OCI-LY7 (cell line): Measurements from ENCODE around the gene WNT6. TPM values are rescaled to one million over a fixed set of nuclear protein-coding genes. Genes with fewer than 3 reads are reported as not detected.

ENCODE experiments used
- BruUV-seq: library from RNA; stranded (reverse); fragments of 400-500 nt; replicated peaks from 2 replicates; lab custom pipeline; 2021; lab: Mats Ljungman, UMichigan
- CTCF ChIA-PET: fragments of 300-600 bp; sonication (Branson Sonifier 250); formaldehyde crosslinking; loops from one replicate; lab custom pipeline; 2022; ENCODE audit warnings: antibody characterized with exemption; ENCODE audit not compliant: unreplicated experiment; lab: Charles Lee
- POLR2A ChIA-PET: fragments of 300-600 bp; sonication (Branson Sonifier 250); formaldehyde crosslinking; loops from one replicate; lab custom pipeline; 2022; ENCODE audit warnings: antibody characterized with exemption; lab: Charles Lee
- DNase-seq: peaks from one replicate; pipeline ENCODE4 v3.0.0-alpha.2; 2015; ENCODE audit warnings: low spot score
- H2AFZ ChIP-seq: fragments of 200-600 bp; sonication (generic), shearing (Covaris generic); 2 replicates; pipeline ENCODE4 v1.6.1; 2014; ENCODE audit warnings: mild to moderate bottlenecking, antibody characterized with exemption, low read length, moderate library complexity
- H3K27ac ChIP-seq: fragments of 200-600 bp; sonication (generic); 2 replicates; pipeline ENCODE4 v1.5.1; 2014; ENCODE audit warnings: mixed run types, low read depth, mild to moderate bottlenecking, moderate library complexity, low read length, inconsistent platforms; ENCODE audit not compliant: poor library complexity, severe bottlenecking
- H3K36me3 ChIP-seq: fragments of 200-600 bp; sonication (generic); 2 replicates; pipeline ENCODE4 v1.6.1; 2014; ENCODE audit warnings: mild to moderate bottlenecking, antibody characterized with exemption, low read length, moderate library complexity, mixed read lengths; ENCODE audit not compliant: insufficient read depth
- H3K4me1 ChIP-seq: fragments of 200-600 bp; sonication (generic); 2 replicates; pipeline ENCODE4 v1.5.1; 2014; ENCODE audit warnings: mild to moderate bottlenecking, low read length; ENCODE audit not compliant: insufficient read depth, poor library complexity, severe bottlenecking
- H3K4me2 ChIP-seq: fragments of 200-600 bp; sonication (generic); 2 replicates; pipeline ENCODE4 v1.6.1; 2014; ENCODE audit warnings: mild to moderate bottlenecking, low read length
- H3K4me3 ChIP-seq: fragments of 200-600 bp; sonication (generic); 2 replicates; pipeline ENCODE4 v1.5.1; 2014; ENCODE audit warnings: mild to moderate bottlenecking, low read depth, low read length; ENCODE audit not compliant: poor library complexity, severe bottlenecking
- H3K79me2 ChIP-seq: fragments of 200-600 bp; sonication (generic); 2 replicates; pipeline ENCODE4 v1.6.1; 2016; ENCODE audit warnings: low read depth, mild to moderate bottlenecking, low read length, moderate library complexity, mixed read lengths; ENCODE audit not compliant: insufficient read depth
- H3K9me2 ChIP-seq: fragments of 200-600 bp; sonication (generic); 2 replicates; pipeline ENCODE4 v1.6.1; 2016; ENCODE audit warnings: mild to moderate bottlenecking, low read length, mixed read lengths; ENCODE audit not compliant: insufficient read depth
- H3K9me3 ChIP-seq: fragments of 200-600 bp; sonication (generic); 2 replicates; pipeline ENCODE4 v1.6.1; 2014; ENCODE audit warnings: mild to moderate bottlenecking, mixed run types, low read length, mixed read lengths
- H4K20me1 ChIP-seq: fragments of 200-600 bp; sonication (generic); 2 replicates; pipeline ENCODE4 v1.6.1; 2014; ENCODE audit warnings: mild to moderate bottlenecking, antibody characterized with exemption, low read length, moderate library complexity, mixed read lengths; ENCODE audit not compliant: insufficient read depth
- EZH2phosphoT487 ChIP-seq: fragments of 200-600 bp; sonication (generic); IDR thresholded peaks from 2 replicates; pipeline ENCODE4 v1.6.1; 2018; ENCODE audit warnings: low read depth, borderline replicate concordance, mild to moderate bottlenecking, mixed run types, antibody characterized with exemption, low read length, moderate library complexity, mixed read lengths
- intact Hi-C: fragments of 100-400 bp; cut with micrococcal nuclease; formaldehyde crosslinking; loops from one replicate; pipeline ENCODE4 v1.10.0; 2022; ENCODE audit not compliant: unreplicated experiment
- microRNA-seq: library from miRNA; unstranded; fragments of <30 nt; microRNA quantifications from one replicate; pipeline ENCODE4 v1.2.0, GENCODE V29; 2022; ENCODE audit warnings: borderline replicate concordance
- small RNA-seq: library from RNA; depleted of rRNA; stranded (forward); fragments of <200 nt; gene quantifications from one replicate; pipeline ENCODE3, GENCODE V24; 2014
- total RNA-seq, 2 experiments: library from RNA; depleted of rRNA in 1 of 2; stranded (reverse); fragments of >200 nt in 1 of 2; shearing (Covaris generic) in 1 of 2; gene quantifications; 2 replicates each; pipeline ENCODE4 v1.2.3, GENCODE V29; 2014 to 2022
- TF ChIP-seq, protein P1 (sequence below): fragments of 200-600 bp; sonication (generic); conservative IDR thresholded peaks from 2 replicates; pipeline ENCODE4 v1.5.1; 2014; ENCODE audit warnings: mild to moderate bottlenecking, antibody characterized with exemption, low read length, moderate library complexity, mixed read lengths

WNT6 gene
- total RNA-seq, 2 experiments from 2014 or later = 0.74 TPM; not detected in 1

DNA sequence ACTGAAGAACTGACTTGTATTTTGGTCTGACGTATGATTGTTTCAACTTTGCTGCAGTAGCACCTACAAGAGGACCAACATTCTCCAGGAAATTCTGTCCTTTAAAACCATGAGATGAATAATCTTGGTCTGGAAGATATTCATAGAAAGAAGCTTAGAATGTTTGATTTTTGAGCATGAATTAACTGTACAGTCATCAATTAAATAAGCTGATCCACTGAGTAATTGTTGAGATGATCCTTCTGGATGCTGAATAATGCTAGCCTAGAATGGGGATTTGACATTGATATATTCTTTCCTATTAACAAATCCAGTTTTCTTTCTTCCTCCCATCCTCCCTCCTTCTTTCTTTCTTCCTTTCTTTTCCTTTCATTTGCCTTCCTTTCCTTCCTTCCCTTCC is 60.9 kb downstream of the WNT6 start:
- ChIA-PET POLR2A (no interaction called here), CTCF (no interaction called here)
- Histone ChIP-seq H3K4me3 (no peak overlapping the region), H3K4me1 (peaks cover 19% of the 10 kb centered on the region), H3K79me2 (no peaks in the 10 kb centered on the region), H3K27ac (no peak overlapping the region), H2AFZ (no peak overlapping the region), H4K20me1 (no peaks in the 10 kb centered on the region), H3K4me2 (no peak overlapping the region), H3K36me3 (no peaks in the 10 kb centered on the region; the same call in 1 of the 2 replicates), H3K9me2 (no peaks in the 10 kb centered on the region), H3K9me3 (peaks cover 9% of the 10 kb centered on the region; the same call in 1 of the 2 replicates)
- no peak for DNase-seq
- intact Hi-C loops = no loop called here
- no TSS peak for BruUV-seq
- no peak for TF ChIP-seq EZH2phosphoT487
- TF ChIP-seq, protein P1, sequence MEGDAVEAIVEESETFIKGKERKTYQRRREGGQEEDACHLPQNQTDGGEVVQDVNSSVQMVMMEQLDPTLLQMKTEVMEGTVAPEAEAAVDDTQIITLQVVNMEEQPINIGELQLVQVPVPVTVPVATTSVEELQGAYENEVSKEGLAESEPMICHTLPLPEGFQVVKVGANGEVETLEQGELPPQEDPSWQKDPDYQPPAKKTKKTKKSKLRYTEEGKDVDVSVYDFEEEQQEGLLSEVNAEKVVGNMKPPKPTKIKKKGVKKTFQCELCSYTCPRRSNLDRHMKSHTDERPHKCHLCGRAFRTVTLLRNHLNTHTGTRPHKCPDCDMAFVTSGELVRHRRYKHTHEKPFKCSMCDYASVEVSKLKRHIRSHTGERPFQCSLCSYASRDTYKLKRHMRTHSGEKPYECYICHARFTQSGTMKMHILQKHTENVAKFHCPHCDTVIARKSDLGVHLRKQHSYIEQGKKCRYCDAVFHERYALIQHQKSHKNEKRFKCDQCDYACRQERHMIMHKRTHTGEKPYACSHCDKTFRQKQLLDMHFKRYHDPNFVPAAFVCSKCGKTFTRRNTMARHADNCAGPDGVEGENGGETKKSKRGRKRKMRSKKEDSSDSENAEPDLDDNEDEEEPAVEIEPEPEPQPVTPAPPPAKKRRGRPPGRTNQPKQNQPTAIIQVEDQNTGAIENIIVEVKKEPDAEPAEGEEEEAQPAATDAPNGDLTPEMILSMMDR = no peak

Small RNA genes within 50 kb of the gene (microRNA-seq; reads per million reads assigned to microRNA genes)
- gene MIR9500 = not detected

Small RNA genes within 50 kb of the gene (small RNA-seq; reads per million reads assigned to genes)
- gene RNU6-642P = not detected

Other genes with a start within 250 kb of the WNT6 start
- 29.9 and 37.6 TPM in 2 replicates for gene ZNF142, start 200.2 kb upstream of the WNT6 start, total RNA-seq (2014; rRNA removed; shearing (Covaris generic))
- 61.3 and 62.5 TPM in 2 replicates for gene ZNF142, start 200.2 kb upstream of the WNT6 start, total RNA-seq (2022)
- 48.0 and 57.3 TPM in 2 replicates for gene BCS1L, start 200.1 kb upstream of the WNT6 start, total RNA-seq (2014; rRNA removed; shearing (Covaris generic))
- gene BCS1L, start 200.1 kb upstream of the WNT6 start, total RNA-seq (2022) = 54.9 and 60.8 TPM in 2 replicates
- gene RNF25, start 187.8 kb upstream of the WNT6 start, total RNA-seq (2014; rRNA removed; shearing (Covaris generic)) = 25.5 and 25.8 TPM in 2 replicates
- gene RNF25, start 187.8 kb upstream of the WNT6 start, total RNA-seq (2022) = 24.0 and 25.7 TPM in 2 replicates
- gene STK36, start 187.7 kb upstream of the WNT6 start, total RNA-seq (2014; rRNA removed; shearing (Covaris generic)) = 9.7 and 13.4 TPM in 2 replicates
- gene STK36, start 187.7 kb upstream of the WNT6 start, total RNA-seq (2022) = 21.1 and 25.4 TPM in 2 replicates
- gene TTLL4, start 149.0 kb upstream of the WNT6 start, total RNA-seq (2014; rRNA removed; shearing (Covaris generic)) = 27.7 and 38.2 TPM in 2 replicates
- 67.1 and 68.0 TPM in 2 replicates for gene TTLL4, start 149.0 kb upstream of the WNT6 start, total RNA-seq (2022)
- 0.15 TPM in 1 of 2 replicates, not detected in the other for gene CYP27A1, start 77.7 kb upstream of the WNT6 start, total RNA-seq (2014; rRNA removed; shearing (Covaris generic))
- 0.23 TPM in 1 of 2 replicates, not detected in the other for gene CYP27A1, start 77.7 kb upstream of the WNT6 start, total RNA-seq (2022)
- gene PRKAG3, start 28.0 kb upstream of the WNT6 start, total RNA-seq (2014; rRNA removed; shearing (Covaris generic)) = not detected in 2 replicates
- not detected in 2 replicates for gene PRKAG3, start 28.0 kb upstream of the WNT6 start, total RNA-seq (2022)
- 3.6 and 5.5 TPM in 2 replicates for gene WNT10A, start 21.0 kb downstream of the WNT6 start, total RNA-seq (2014; rRNA removed; shearing (Covaris generic))
- gene WNT10A, start 21.0 kb downstream of the WNT6 start, total RNA-seq (2022) = 6.4 and 11.4 TPM in 2 replicates
- gene CDK5R2, start 99.9 kb downstream of the WNT6 start, total RNA-seq (2014; rRNA removed; shearing (Covaris generic)) = 0.09 and 0.41 TPM in 2 replicates
- 0.57 and 0.63 TPM in 2 replicates for gene CDK5R2, start 99.9 kb downstream of the WNT6 start, total RNA-seq (2022)
- gene FEV, start 125.4 kb downstream of the WNT6 start, total RNA-seq (2014; rRNA removed; shearing (Covaris generic)) = not detected in 2 replicates
- gene FEV, start 125.4 kb downstream of the WNT6 start, total RNA-seq (2022) = not detected in 2 replicates
- gene CRYBA2, start 133.6 kb downstream of the WNT6 start, total RNA-seq (2014; rRNA removed; shearing (Covaris generic)) = not detected in 2 replicates
- not detected in 2 replicates for gene CRYBA2, start 133.6 kb downstream of the WNT6 start, total RNA-seq (2022)
- gene CFAP65, start 181.7 kb downstream of the WNT6 start, total RNA-seq (2014; rRNA removed; shearing (Covaris generic)) = not detected in 2 replicates
- gene CFAP65, start 181.7 kb downstream of the WNT6 start, total RNA-seq (2022) = not detected in 2 replicates
- not detected in 2 replicates for gene IHH, start 201.1 kb downstream of the WNT6 start, total RNA-seq (2014; rRNA removed; shearing (Covaris generic))
- not detected in 2 replicates for gene IHH, start 201.1 kb downstream of the WNT6 start, total RNA-seq (2022)